OCI-LY3 (cell line): Measurements from ENCODE around the gene KIF12.

Source experiments
- H2AFZ ChIP-seq: fragments of 200-600, 300-600 bp; shearing (Covaris generic); 2 replicates; pipeline ENCODE4 v1.6.0; 2014; ENCODE audit warnings: antibody characterized with exemption, low read depth, low read length
- H3K27ac ChIP-seq: fragments of 200-600, 300-600 bp; sonication (generic); 2 replicates; pipeline ENCODE4 v1.5.1; 2014; ENCODE audit warnings: mild to moderate bottlenecking, low read length, moderate library complexity, mixed read lengths
- H3K27me3 ChIP-seq: fragments of 200-600, 300-600 bp; sonication (generic); 2 replicates; pipeline ENCODE4 v1.6.1; 2014; ENCODE audit warnings: low read depth, low read length, mixed read lengths
- H3K36me3 ChIP-seq: fragments of 200-600, 300-600 bp; sonication (generic); replicated peaks from 2 replicates; pipeline ENCODE3; 2014; ENCODE audit warnings: low read depth, low read length, mixed read lengths
- H3K4me1 ChIP-seq: fragments of 300-600, 200-600 bp; sonication (generic); 2 replicates; pipeline ENCODE4 v1.6.1; 2014; ENCODE audit warnings: low read length, mixed read lengths
- H3K4me2 ChIP-seq: fragments of 200-600, 300-600 bp; sonication (generic); 2 replicates; pipeline ENCODE4 v1.6.1; 2014; ENCODE audit warnings: low read length, mixed read lengths
- H3K4me3 ChIP-seq: fragments of 300-600, 200-600 bp; sonication (generic); 2 replicates; pipeline ENCODE4 v1.5.1; 2014; ENCODE audit warnings: antibody characterized with exemption, mild to moderate bottlenecking, low read length, moderate library complexity
- H3K79me2 ChIP-seq: fragments of 300-600, 200-600 bp; shearing (Covaris generic); 2 replicates; pipeline ENCODE4 v1.6.1; 2014; ENCODE audit warnings: mild to moderate bottlenecking, low read length, mixed read lengths
- H3K9ac ChIP-seq: fragments of 300-600, 200-600 bp; shearing (Covaris generic); 2 replicates; pipeline ENCODE4 v1.6.0; 2014; ENCODE audit warnings: mild to moderate bottlenecking, low read length, moderate library complexity
- H3K9me3 ChIP-seq: fragments of 200-600, 300-600 bp; shearing (Covaris generic); 2 replicates; pipeline ENCODE4 v1.6.1; 2014; ENCODE audit warnings: low read length, mixed read lengths; ENCODE audit not compliant: insufficient read depth
- H4K20me1 ChIP-seq: fragments of 200-600, 300-600 bp; sonication (generic); 2 replicates; pipeline ENCODE4 v1.6.1; 2016; ENCODE audit warnings: low read length, mixed read lengths; ENCODE audit not compliant: insufficient read depth
- CTCF ChIP-seq: fragments of 200-600, 300-600 bp; sonication (generic); IDR thresholded peaks from 2 replicates; pipeline ENCODE4 v1.5.1; 2014; ENCODE audit warnings: antibody characterized with exemption, low read length, low read depth
- EZH2phosphoT487 ChIP-seq: fragments of 200-600 bp; shearing (Covaris generic); IDR thresholded peaks from 2 replicates; pipeline ENCODE4 v1.6.1; 2018; ENCODE audit warnings: antibody characterized with exemption, mixed run types, low read depth

KIF12 gene

DNA sequence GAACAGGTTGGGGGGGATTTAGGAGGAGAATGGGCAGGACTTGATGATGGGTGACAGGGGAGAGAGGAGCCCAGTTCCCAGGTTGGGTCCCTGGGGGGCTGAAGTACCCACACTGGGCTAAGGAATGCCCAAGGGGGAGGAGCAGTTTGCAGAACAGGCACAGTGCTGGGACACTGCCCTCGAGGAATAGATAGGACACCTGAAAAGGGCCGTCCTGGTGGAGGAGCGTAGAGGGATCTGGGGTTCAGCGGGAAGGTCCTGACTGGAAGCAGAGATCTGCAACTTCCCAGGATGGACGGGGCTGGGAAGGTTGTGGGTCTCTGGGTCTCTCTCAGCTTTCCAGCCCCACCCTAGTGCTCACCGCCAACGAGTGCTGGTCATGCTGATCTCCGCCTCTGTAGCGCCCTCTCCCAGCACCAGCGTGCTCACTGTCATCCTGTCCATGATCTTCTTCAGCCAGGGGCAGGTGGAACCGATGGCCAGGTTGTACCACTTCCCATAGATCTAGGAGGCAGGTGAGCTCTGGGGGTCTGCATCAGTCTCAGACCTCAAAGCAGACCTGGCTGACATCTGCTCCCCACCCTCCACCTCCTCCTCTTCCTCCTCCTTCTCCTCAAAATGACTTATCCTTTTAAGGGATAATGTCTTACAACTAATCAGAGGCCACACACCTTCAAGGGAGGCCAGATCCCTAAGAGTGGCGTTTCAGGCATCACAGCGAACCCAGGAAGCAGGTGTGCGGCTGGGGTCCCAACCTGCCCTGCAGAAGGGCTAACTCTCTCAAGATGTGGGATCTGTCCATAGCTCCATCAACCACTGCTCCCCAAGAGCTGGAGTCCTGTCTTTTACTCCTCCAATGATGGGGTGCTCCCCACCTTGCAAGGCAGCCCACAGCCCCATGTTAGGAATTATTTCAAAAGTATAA lies 22.6 kb downstream of the KIF12 start:
- TF ChIP-seq CTCF (no peak), EZH2phosphoT487 (no peak)
- no peaks in the 10 kb centered on the region for H3K36me3 ChIP-seq
- no peak overlapping the region for H3K9ac ChIP-seq
- no peaks in the 10 kb centered on the region for H3K4me1 ChIP-seq
- no peaks in the 10 kb centered on the region for H3K9me3 ChIP-seq
- no peaks in the 10 kb centered on the region for H4K20me1 ChIP-seq
- H3K79me2 ChIP-seq, result no peaks in the 10 kb centered on the region
- H3K4me2 ChIP-seq, result no peak overlapping the region
- peaks cover 24% of the 10 kb centered on the region for H3K27me3 ChIP-seq
- H3K27ac ChIP-seq, result no peak overlapping the region
- no peak overlapping the region for H3K4me3 ChIP-seq
- H2AFZ ChIP-seq, result no peak overlapping the region

- H2AFZ ChIP-seq, result no peak overlapping the region
- no peak overlapping the region for H3K4me2 ChIP-seq
- H3K4me3 ChIP-seq, result no peak overlapping the region
- H3K79me2 ChIP-seq, result no peaks in the 10 kb centered on the region
- TF ChIP-seq CTCF (no peak), EZH2phosphoT487 (no peak)
- H4K20me1 ChIP-seq, result no peaks in the 10 kb centered on the region
- H3K27me3 ChIP-seq, result peaks cover 24% of the 10 kb centered on the region
- no peaks in the 10 kb centered on the region for H3K4me1 ChIP-seq
- no peaks in the 10 kb centered on the region for H3K36me3 ChIP-seq
- no peak overlapping the region for H3K27ac ChIP-seq
- H3K9ac ChIP-seq, result no peak overlapping the region
- H3K9me3 ChIP-seq, result no peaks in the 10 kb centered on the region
Measured at GRCh38 chr9:114075602-114076001, 23.5 kb downstream of the KIF12 start.

GRCh38 chr9:114072184-114073140 lies 26.6 kb downstream of the KIF12 start:
- TF ChIP-seq CTCF (no peak), EZH2phosphoT487 (no peak)
- Histone ChIP-seq H3K9me3 (no peaks in the 10 kb centered on the region), H3K27me3 (peaks cover 24% of the 10 kb centered on the region), H3K27ac (no peak overlapping the region), H4K20me1 (no peaks in the 10 kb centered on the region), H3K4me1 (no peaks in the 10 kb centered on the region), H3K79me2 (no peaks in the 10 kb centered on the region), H2AFZ (no peak overlapping the region), H3K4me3 (no peak overlapping the region), H3K4me2 (no peak overlapping the region), H3K36me3 (no peaks in the 10 kb centered on the region), H3K9ac (no peak overlapping the region)
